ENCODE data around the gene LIN7B. TPM values are rescaled to one million over a fixed set of nuclear protein-coding genes. Genes with fewer than 3 reads are reported as not detected.
A peak's percentile ranks its signal among the peaks of the same experiment; 100 is the strongest.

Gene LIN7B
- total and polyA plus RNA-seq, 2 of the 13 experiments (the other 11 are each of a cell fraction or from before 2014, with no cell fraction given) = 5.3 to 7.6 TPM

GRCh38 chr19:49145573-49146407 lies 31.6 kb downstream of the LIN7B start (continued):
- no peak for TF ChIP-seq ZNF225 (CRISPR knock-in tag; IDR thresholded peaks at IDR 0.05)
- no peak for TF ChIP-seq EZH2 (conservative IDR thresholded peaks at IDR 0.05; ENCODE audit: low read depth, low read length)
- no peak for TF ChIP-seq CHD4 (IDR thresholded peaks at IDR 0.05; ENCODE audit: borderline replicate concordance, low read length)
- TF ChIP-seq ZNF44 (CRISPR knock-in tag; IDR thresholded peaks at IDR 0.05) = 0 out of 2 replicates have a peak, but pooled peaks have one; percentile 67
- TF ChIP-seq MYC (CRISPR knock-in tag; IDR thresholded peaks at IDR 0.05; ENCODE audit: borderline replicate concordance) = peak; percentile 34; the same call in 1 of the 2 replicates
- no peak for TF ChIP-seq HIVEP1 (CRISPR knock-in tag; IDR thresholded peaks at IDR 0.05)
- TF ChIP-seq EEA1 (CRISPR knock-in tag; IDR thresholded peaks at IDR 0.05; ENCODE audit: borderline replicate concordance) = no peak
- no peak for TF ChIP-seq E2F5 (CRISPR knock-in tag; conservative IDR thresholded peaks at IDR 0.05)
- 0 out of 2 replicates have a peak, but pooled peaks have one; percentile 43 for TF ChIP-seq ZHX1 (CRISPR knock-in tag; IDR thresholded peaks at IDR 0.05; ENCODE audit: low read depth)
- no peak for TF ChIP-seq ARNT2 (CRISPR knock-in tag; IDR thresholded peaks at IDR 0.05; ENCODE audit: low read depth)
- 0 out of 2 replicates have a peak, but pooled peaks have one; percentile 19 for TF ChIP-seq GMEB1 (CRISPR knock-in tag; IDR thresholded peaks at IDR 0.05; ENCODE audit: borderline replicate concordance)
- TF ChIP-seq PRDM10 (CRISPR knock-in tag; IDR thresholded peaks at IDR 0.05; ENCODE audit: low read depth) = peak; percentile 98
- peak; percentile 23; the same call in 1 of the 2 replicates for TF ChIP-seq SMAD1 (CRISPR knock-in tag; IDR thresholded peaks at IDR 0.05; ENCODE audit: borderline replicate concordance, low read depth)
- 0 out of 2 replicates have a peak, but pooled peaks have one; percentile 33 for TF ChIP-seq SAP130 (CRISPR knock-in tag; IDR thresholded peaks at IDR 0.05; ENCODE audit: low read depth)
- peak; percentile 75 for TF ChIP-seq PRPF4 (IDR thresholded peaks at IDR 0.05; ENCODE audit: low read depth, low read length, poor library complexity, severe bottlenecking)
- 0 out of 2 replicates have a peak, but pooled peaks have one; percentile 29 for TF ChIP-seq ZBTB25 (CRISPR knock-in tag; IDR thresholded peaks at IDR 0.05)
- no peak for TF ChIP-seq ZNF496 (CRISPR knock-in tag; IDR thresholded peaks at IDR 0.05; ENCODE audit: insufficient replicate concordance)

Data from HepG2 (cell line).